Measurements from ENCODE around the gene CAPN14.

GRCh38 chr2:31236433-31237205, 19.3 kb upstream of the CAPN14 start:
- TF ChIP-seq FOXK2 (IDR thresholded peaks at IDR 0.05) (no peak), TARDBP (IDR thresholded peaks at IDR 0.05) (no peak), HDGF (IDR thresholded peaks at IDR 0.05; ENCODE audit: borderline replicate concordance) (no peak), BHLHE40 (IDR thresholded peaks at IDR 0.05; ENCODE audit: borderline replicate concordance) (no peak), NFRKB (IDR thresholded peaks at IDR 0.05) (no peak), SP1 (IDR thresholded peaks at IDR 0.05) (no peak), ELF4 (IDR thresholded peaks at IDR 0.05) (no peak), SUZ12 (IDR thresholded peaks at IDR 0.05) (no peak)
